ENCODE results near the gene PGBD4.

The PGBD4 gene

DNA sequence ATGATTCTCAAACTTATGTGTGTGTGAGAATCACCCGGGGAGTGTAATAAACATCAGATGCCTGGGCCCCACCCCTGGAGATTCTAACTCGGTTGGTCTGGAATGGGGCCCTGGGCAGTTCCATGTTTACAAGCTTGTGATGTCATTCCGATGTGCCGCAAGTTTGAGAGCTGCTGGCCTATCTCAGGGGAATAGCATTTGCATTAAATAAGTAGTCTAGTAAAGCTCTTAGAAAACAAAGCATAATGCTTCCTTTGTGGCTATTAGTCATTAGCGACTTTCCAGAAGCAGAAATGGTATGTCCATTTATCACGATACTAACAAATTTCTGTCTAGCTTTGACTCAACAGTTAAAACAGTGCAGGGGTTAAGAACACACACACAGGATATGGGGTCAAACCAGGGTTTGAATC, 20.9 kb downstream of the PGBD4 start:
- in situ Hi-C loops (cut with HindIII; ENCODE audit: low sequenced_read_pairs) = no loop called here
- TF ChIP-seq, protein P1, sequence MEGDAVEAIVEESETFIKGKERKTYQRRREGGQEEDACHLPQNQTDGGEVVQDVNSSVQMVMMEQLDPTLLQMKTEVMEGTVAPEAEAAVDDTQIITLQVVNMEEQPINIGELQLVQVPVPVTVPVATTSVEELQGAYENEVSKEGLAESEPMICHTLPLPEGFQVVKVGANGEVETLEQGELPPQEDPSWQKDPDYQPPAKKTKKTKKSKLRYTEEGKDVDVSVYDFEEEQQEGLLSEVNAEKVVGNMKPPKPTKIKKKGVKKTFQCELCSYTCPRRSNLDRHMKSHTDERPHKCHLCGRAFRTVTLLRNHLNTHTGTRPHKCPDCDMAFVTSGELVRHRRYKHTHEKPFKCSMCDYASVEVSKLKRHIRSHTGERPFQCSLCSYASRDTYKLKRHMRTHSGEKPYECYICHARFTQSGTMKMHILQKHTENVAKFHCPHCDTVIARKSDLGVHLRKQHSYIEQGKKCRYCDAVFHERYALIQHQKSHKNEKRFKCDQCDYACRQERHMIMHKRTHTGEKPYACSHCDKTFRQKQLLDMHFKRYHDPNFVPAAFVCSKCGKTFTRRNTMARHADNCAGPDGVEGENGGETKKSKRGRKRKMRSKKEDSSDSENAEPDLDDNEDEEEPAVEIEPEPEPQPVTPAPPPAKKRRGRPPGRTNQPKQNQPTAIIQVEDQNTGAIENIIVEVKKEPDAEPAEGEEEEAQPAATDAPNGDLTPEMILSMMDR (IDR thresholded peaks at IDR 0.05; ENCODE audit: low read depth, low read length, missing control alignments) = no peak
- no peak overlapping the region for H3K4me3 ChIP-seq (ENCODE audit: low read depth, low read length)
- DNase-seq (ENCODE audit: low read depth) = peak; percentile 66

DNA sequence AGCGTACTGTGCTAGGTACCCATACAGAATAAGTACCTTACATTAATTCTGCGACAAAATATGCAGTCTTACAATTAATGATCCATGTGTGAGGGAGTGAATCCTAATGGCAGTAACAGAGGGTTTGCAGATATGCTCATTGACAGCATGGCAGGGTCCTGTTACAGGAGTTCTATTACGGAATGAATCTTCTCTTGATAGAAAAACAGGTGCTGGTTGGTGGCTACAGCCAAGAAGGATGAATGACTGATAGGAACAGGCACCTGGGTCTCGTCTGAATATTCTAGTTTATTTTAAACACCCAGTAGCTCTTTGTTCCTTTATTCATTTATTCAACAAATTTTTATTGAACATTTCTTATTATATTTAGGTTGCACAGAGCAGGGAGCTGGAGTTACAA, 22.8 kb downstream of the PGBD4 start:
- in situ Hi-C loops (cut with HindIII; ENCODE audit: low sequenced_read_pairs) = no loop called here
- TF ChIP-seq, protein P1 (IDR thresholded peaks at IDR 0.05; ENCODE audit: low read depth, low read length, missing control alignments) = no peak
- no peak for DNase-seq (ENCODE audit: low read depth)
- H3K4me3 ChIP-seq (ENCODE audit: low read depth, low read length) = no peak overlapping the region

DNA sequence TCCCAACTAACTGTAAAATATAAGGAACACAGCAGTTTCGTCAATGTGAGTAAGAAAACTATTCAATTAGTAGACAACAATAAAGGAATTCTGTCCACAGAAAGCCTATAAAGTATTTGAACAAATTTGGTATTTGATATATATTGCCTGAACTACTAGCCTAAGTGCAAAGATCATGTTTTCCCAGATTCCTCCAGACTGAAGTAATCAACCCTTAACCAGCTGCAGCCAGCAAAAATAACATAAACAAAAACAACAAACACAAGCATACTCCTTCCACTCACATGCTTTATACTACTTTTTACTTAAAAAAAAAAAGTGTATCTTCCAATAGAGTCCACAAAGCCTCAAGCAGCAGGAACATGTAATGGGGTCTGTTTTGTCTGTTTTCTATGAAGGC, 24.1 kb downstream of the PGBD4 start:
- no peak for DNase-seq (ENCODE audit: low read depth)
- H3K4me3 ChIP-seq (ENCODE audit: low read depth, low read length) = no peak overlapping the region
- in situ Hi-C loops (cut with HindIII; ENCODE audit: low sequenced_read_pairs) = no loop called here
- TF ChIP-seq, protein P1 (IDR thresholded peaks at IDR 0.05; ENCODE audit: low read depth, low read length, missing control alignments) = no peak

DNA sequence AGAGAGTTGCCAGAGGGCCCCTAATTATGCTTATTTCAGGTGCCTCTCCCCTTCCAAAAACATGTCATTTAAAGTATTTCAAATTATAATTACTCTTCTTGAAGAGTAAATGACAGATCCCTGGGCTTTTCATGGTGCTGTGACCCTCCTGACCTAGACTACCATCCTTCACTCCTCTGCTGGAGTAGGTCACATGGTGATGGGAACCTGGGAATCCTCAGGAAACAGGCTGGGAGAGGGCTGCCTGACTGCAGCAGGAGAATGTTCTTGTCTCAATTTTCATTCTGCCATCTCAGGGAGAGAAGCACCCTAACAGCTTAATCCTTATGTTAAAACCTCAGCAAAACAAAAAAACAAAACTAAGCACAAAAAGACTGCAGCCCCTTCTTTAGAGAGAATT, 24.6 kb downstream of the PGBD4 start:
- TF ChIP-seq, protein P1 (IDR thresholded peaks at IDR 0.05; ENCODE audit: low read depth, low read length, missing control alignments) = no peak
- in situ Hi-C loops (cut with HindIII; ENCODE audit: low sequenced_read_pairs) = no loop called here
- DNase-seq (ENCODE audit: low read depth) = no peak
- H3K4me3 ChIP-seq (ENCODE audit: low read depth, low read length) = no peak overlapping the region

DNA sequence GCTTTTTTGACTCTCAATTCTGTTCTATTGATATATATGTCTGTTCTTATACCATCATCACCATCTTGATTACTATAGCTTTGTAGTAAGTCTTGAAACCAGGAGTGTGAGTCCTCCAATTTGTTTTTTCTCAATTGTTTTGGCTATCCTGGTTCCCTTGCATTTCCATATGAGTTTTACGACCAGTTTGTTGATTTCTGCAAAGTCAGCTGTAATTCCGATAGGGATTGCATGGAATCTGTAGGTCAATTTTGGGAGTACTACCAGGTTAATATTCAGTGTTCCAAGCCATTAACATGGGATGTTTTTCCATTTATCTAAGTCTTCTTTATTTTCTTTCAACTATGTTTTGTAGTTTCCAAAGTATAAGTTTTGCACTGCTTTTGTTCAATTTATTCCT, 27.0 kb downstream of the PGBD4 start:
- H3K4me3 ChIP-seq (ENCODE audit: low read depth, low read length) = no peak overlapping the region
- in situ Hi-C loops (cut with HindIII; ENCODE audit: low sequenced_read_pairs) = no loop called here
- DNase-seq (ENCODE audit: low read depth) = no peak
- TF ChIP-seq, protein P1 (IDR thresholded peaks at IDR 0.05; ENCODE audit: low read depth, low read length, missing control alignments) = no peak

DNA sequence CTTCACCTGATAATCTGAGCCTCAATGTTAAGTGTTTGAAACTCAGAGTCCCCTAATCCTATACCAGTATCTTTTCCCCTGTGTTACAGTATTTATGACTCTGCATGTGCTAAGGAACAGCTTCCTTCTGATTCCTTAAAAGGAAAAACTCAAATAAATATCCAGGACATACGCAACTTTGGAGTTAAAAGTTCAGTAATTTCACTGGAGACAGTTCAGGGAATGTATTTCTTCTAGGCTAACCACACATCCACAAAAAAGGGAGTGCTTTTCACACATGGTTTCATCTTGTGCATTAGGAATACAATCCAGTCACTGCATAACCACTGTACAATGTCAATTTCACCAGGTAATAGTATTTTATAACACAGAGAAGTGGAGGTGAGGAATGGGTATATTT, 31.0 kb downstream of the PGBD4 start:
- TF ChIP-seq, protein P1 (IDR thresholded peaks at IDR 0.05; ENCODE audit: low read depth, low read length, missing control alignments) = no peak
- in situ Hi-C loops (cut with HindIII; ENCODE audit: low sequenced_read_pairs) = no loop called here
- peak; percentile 12 for DNase-seq (ENCODE audit: low read depth)
- H3K4me3 ChIP-seq (ENCODE audit: low read depth, low read length) = no peak overlapping the region

DNA sequence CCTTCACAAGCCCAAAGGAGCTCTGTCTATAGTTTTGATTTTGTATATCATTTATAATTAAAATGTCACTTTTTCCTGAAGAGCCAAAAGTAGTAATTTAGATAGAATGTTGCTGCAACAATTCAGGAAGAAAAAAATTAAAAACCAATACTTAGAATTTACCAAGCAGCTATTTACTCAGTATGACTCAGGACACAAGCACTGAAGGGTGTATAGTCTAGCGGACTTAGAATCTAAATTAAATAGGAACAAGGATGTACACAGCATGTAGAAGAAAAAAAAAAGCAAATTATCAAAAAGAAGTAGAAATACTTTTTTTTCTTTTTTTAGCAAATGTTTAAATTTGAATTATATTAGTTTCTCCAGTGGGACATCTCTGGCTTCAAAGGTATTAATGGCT, 31.6 kb downstream of the PGBD4 start:
- no peak overlapping the region for H3K4me3 ChIP-seq (ENCODE audit: low read depth, low read length)
- TF ChIP-seq, protein P1 (IDR thresholded peaks at IDR 0.05; ENCODE audit: low read depth, low read length, missing control alignments) = no peak
- DNase-seq (ENCODE audit: low read depth) = no peak
- in situ Hi-C loops (cut with HindIII; ENCODE audit: low sequenced_read_pairs) = no loop called here
